ENCODE data around the gene PKD2. TPM values are rescaled to one million over a fixed set of nuclear protein-coding genes. Genes with fewer than 3 reads are reported as not detected.

The PKD2 gene
- total and polyA plus RNA-seq, 10 donors = 3.5 to 23.0 (median 15.5) TPM

- Histone ChIP-seq H3K27me3 (replicated peaks in 1 of 7) (peaks cover 0 to 25% (median 0%) of the 10 kb centered on the region in 7 donors), H3K27ac (no peak overlapping the region), H3K4me3 (no peak overlapping the region), H3K36me3 (no peaks in the 10 kb centered on the region), H3K4me1 (no peaks in the 10 kb centered on the region), H3K9me3 (no peaks in the 10 kb centered on the region)
- WGBS, 5 donors = 47 to 72% (median 49%) methylated on average over 1 of the region's 1 CpG
- intact Hi-C loops (cut with DNase I; ENCODE audit: low total_unique reads) = no loop called here
- TF ChIP-seq POLR2A (IDR thresholded peaks at IDR 0.05) (no peak), POLR2AphosphoS5 (IDR thresholded peaks at IDR 0.05) (no peak), CTCF (IDR thresholded peaks at IDR 0.05 in 8 of 11, conservative IDR thresholded peaks at IDR 0.05 in 3 of 11) (no peak)
- DNase-seq = no peak
Observed at GRCh38 chr4:87982036-87982435, 25.4 kb upstream of the PKD2 start.

- Histone ChIP-seq H3K4me3 (no peak overlapping the region), H3K27ac (no peak overlapping the region), H3K36me3 (no peaks in the 10 kb centered on the region), H3K4me1 (no peaks in the 10 kb centered on the region), H3K9me3 (no peaks in the 10 kb centered on the region), H3K27me3 (replicated peaks in 1 of 7) (peaks cover 0 to 22% (median 0%) of the 10 kb centered on the region in 7 donors)
- WGBS, 5 donors = 84 to 91% (median 87%) methylated on average over 13 of the region's 13 CpGs
- intact Hi-C loops (cut with DNase I; ENCODE audit: low total_unique reads) = no loop called here
- TF ChIP-seq POLR2AphosphoS5 (IDR thresholded peaks at IDR 0.05) (no peak), CTCF (IDR thresholded peaks at IDR 0.05 in 8 of 11, conservative IDR thresholded peaks at IDR 0.05 in 3 of 11) (no peak), POLR2A (IDR thresholded peaks at IDR 0.05) (no peak)
- DNase-seq = no peak
Observed at GRCh38 chr4:87982446-87983010, 24.9 kb upstream of the PKD2 start.

- Histone ChIP-seq H3K27me3 (replicated peaks in 1 of 7) (peaks cover 0 to 13% (median 0%) of the 10 kb centered on the region in 7 donors), H3K27ac (no peak overlapping the region), H3K9me3 (no peaks in the 10 kb centered on the region), H3K36me3 (no peaks in the 10 kb centered on the region), H3K4me1 (no peaks in the 10 kb centered on the region), H3K4me3 (no peak overlapping the region)
- 85 to 98% (median 95%) methylated on average over 2 of the region's 2 CpGs for WGBS, 5 donors
- intact Hi-C loops (cut with DNase I; ENCODE audit: low total_unique reads) = no loop called here
- TF ChIP-seq CTCF (IDR thresholded peaks at IDR 0.05 in 8 of 11, conservative IDR thresholded peaks at IDR 0.05 in 3 of 11) = no peak
- TF ChIP-seq POLR2AphosphoS5 (IDR thresholded peaks at IDR 0.05) = no peak
- TF ChIP-seq POLR2A (IDR thresholded peaks at IDR 0.05) = no peak
- no peak for DNase-seq
Observed at GRCh38 chr4:87983996-87984395, 23.4 kb upstream of the PKD2 start.

GRCh38 chr4:87985097-87985886 is 22.1 kb upstream of the PKD2 start:
- WGBS, 5 donors = 0 to 5% (median 0%) methylated on average over 1 of the region's 1 CpG
- Histone ChIP-seq H3K36me3 (no peaks in the 10 kb centered on the region), H3K4me1 (no peaks in the 10 kb centered on the region), H3K27ac (no peak overlapping the region), H3K27me3 (replicated peaks in 1 of 7) (peaks cover 0 to 5% (median 0%) of the 10 kb centered on the region in 7 donors), H3K4me3 (no peak overlapping the region), H3K9me3 (no peaks in the 10 kb centered on the region)
- intact Hi-C loops (cut with DNase I; ENCODE audit: low total_unique reads) = no loop called here
- TF ChIP-seq POLR2AphosphoS5 (IDR thresholded peaks at IDR 0.05) = no peak
- TF ChIP-seq CTCF (IDR thresholded peaks at IDR 0.05 in 8 of 11, conservative IDR thresholded peaks at IDR 0.05 in 3 of 11) = peak in 8 of 11 experiments; percentile 9 to 60 (median 40)
- peak; percentile 79 for DNase-seq

All from spleen (tissue), 11 donors.